Measurements from ENCODE around the gene FAAP20. TPM values are rescaled to one million over a fixed set of nuclear protein-coding genes. Genes with fewer than 3 reads are reported as not detected.
A peak's percentile ranks its signal among the peaks of the same experiment; 100 is the strongest.

FAAP20 gene
- total and polyA plus RNA-seq, 2 of the 8 experiments (the other 6 are each of a cell fraction or from before 2014, with no cell fraction given), result 58.4 to 99.8 TPM

DNA sequence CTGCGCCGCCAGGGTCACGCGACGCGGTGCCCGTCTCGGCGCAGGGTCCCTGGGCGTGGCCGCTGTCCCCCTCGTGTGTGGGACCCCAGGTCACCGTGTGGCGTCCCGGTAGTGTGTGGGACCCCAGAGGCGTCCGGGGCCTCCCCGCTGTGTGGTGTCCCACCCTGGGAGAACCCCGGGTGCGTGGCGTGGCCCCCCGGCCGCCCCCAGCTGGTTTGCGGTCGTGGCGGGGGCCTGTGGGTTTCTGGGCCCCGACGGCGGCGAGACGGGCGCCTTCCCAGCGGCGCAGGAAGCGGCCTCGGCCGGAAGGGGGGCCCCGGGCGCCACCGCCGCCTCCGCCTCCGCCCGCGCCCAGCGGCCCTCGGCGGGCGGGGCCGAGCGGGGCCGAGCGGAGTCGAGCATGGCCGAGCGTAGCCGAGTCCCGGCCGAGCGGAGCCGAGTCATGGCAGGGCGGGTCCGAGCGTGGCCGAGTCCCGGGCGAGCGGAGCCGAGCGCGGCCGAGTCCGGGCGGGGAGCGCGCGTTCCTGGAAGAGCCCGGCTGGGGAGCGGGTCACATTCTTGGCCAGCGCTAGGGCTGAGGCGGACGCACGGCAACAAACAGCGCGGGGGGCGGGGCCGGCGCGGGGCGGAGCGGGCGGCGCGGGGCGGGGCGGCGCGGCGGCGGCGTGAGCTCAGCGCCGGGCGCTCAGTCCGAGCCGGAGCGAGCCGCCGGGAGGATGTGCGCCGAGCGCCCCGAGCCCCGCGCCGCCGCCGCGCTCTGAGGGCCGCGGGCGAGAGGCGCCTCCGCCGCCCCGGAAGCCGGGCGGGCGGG, 33.0 kb upstream of the FAAP20 start (continued):
- peak; percentile 82 for TF ChIP-seq TAF7 (optimal IDR thresholded peaks at IDR 0.05; ENCODE audit: borderline replicate concordance, low read depth, low read length)
- no peak for TF ChIP-seq SIRT6 (IDR thresholded peaks at IDR 0.05; ENCODE audit: low read length)
- no peak for TF ChIP-seq BCL11A (IDR thresholded peaks at IDR 0.05; ENCODE audit: low read depth in 2 of 2, low read length in 2 of 2)
- TF ChIP-seq BACH1 (IDR thresholded peaks at IDR 0.05; ENCODE audit: low read length), result peak; percentile 37
- no peak for TF ChIP-seq EGR1 (IDR thresholded peaks at IDR 0.05; ENCODE audit: borderline replicate concordance, low read depth, low read length)
- peak in 1 of 2 experiments; percentile 24; a peak in 2 of 4 replicates for TF ChIP-seq RAD21 (IDR thresholded peaks at IDR 0.05 in 1 of 2, conservative IDR thresholded peaks at IDR 0.05 in 1 of 2; ENCODE audit: low read depth in 2 of 2, low read length in 2 of 2)
- no peak for TF ChIP-seq SUZ12 (IDR thresholded peaks at IDR 0.05; ENCODE audit: low read length)
- TF ChIP-seq CREB1 (IDR thresholded peaks at IDR 0.05), result no peak

Measured in H1 (cell line).